Left hindlimb (tissue), 1 donor: ENCODE measurements around the gene NSFL1C.
A peak's percentile ranks its signal among the peaks of the same experiment; 100 is the strongest.
"Not testable (repeated sequence)": the region's sequence is repeated elsewhere in the genome, so short reads cannot be mapped to it uniquely, and the experiment has no call there.

Source experiments
- DNase-seq: peaks from one replicate; pipeline ENCODE4 v3.0.0-alpha.2; 2018

The NSFL1C gene

GRCh38 chr20:1466211-1467081, at the start of gene NSFL1C:
NSFL1C (minus strand) TSS chr20:1466849; CDS start chr20:1466824, 25 bp downstream.
- DNase-seq, result peak; percentile 96

GRCh38 chr20:1513801-1514200, 47.2 kb upstream of the NSFL1C start:
- no peak for DNase-seq

- DNase-seq, result no peak
These were observed 42.6 kb upstream of the NSFL1C start for GRCh38 chr20:1509237-1509636.

- DNase-seq, result no peak
These were observed 41.9 kb upstream of the NSFL1C start for GRCh38 chr20:1508574-1508973.

- DNase-seq, result no peak
These were observed 40.6 kb upstream of the NSFL1C start for GRCh38 chr20:1507276-1507675.

- DNase-seq, result no peak
These were observed 39.2 kb upstream of the NSFL1C start for GRCh38 chr20:1505871-1506270.

- no peak for DNase-seq
These were observed 38.7 kb upstream of the NSFL1C start for GRCh38 chr20:1505361-1505760.

GRCh38 chr20:1503564-1504227, 37.0 kb upstream of the NSFL1C start:
- peak; percentile 54 for DNase-seq

GRCh38 chr20:1500496-1500895, 33.8 kb upstream of the NSFL1C start:
- DNase-seq, result no peak

- no peak for DNase-seq
These were observed 33.1 kb upstream of the NSFL1C start for GRCh38 chr20:1499528-1500420.

- DNase-seq, result not testable (repeated sequence)
These were observed 30.7 kb upstream of the NSFL1C start for GRCh38 chr20:1497371-1497770.

- DNase-seq, result no peak
These were observed 30.3 kb upstream of the NSFL1C start for GRCh38 chr20:1496930-1497329.

- no peak for DNase-seq
These were observed 27.8 kb upstream of the NSFL1C start for GRCh38 chr20:1494436-1494835.

- no peak for DNase-seq
These were observed 26.9 kb upstream of the NSFL1C start for GRCh38 chr20:1493536-1493935.

- DNase-seq, result no peak
These were observed 25.4 kb upstream of the NSFL1C start for GRCh38 chr20:1491860-1492642.

- DNase-seq, result no peak
These were observed 24.7 kb upstream of the NSFL1C start, which contains the start of gene SIRPB2 for GRCh38 chr20:1491281-1491840. SIRPB2 (minus strand) TSS chr20:1491420; CDS start chr20:1491359, 61 bp downstream.

GRCh38 chr20:1490643-1491195, 24.1 kb upstream of the NSFL1C start:
- DNase-seq, result no peak

GRCh38 chr20:1489764-1490436, 23.3 kb upstream of the NSFL1C start:
- DNase-seq, result no peak

GRCh38 chr20:1489325-1489724, 22.7 kb upstream of the NSFL1C start:
- DNase-seq, result no peak

- DNase-seq, result no peak
These were observed 19.9 kb upstream of the NSFL1C start for GRCh38 chr20:1486566-1486965.
